ENCODE measurements around the gene SOWAHA. TPM values are rescaled to one million over a fixed set of nuclear protein-coding genes. Genes with fewer than 3 reads are reported as not detected.

The SOWAHA gene
- total RNA-seq, 1 experiment from 2014 or later, result not detected

GRCh38 chr5:132771503-132771998 is 41.6 kb upstream of the SOWAHA start:
- Histone ChIP-seq H3K4me3 (no peak overlapping the region), H3F3A (ENCODE audit: insufficient read depth, low read depth) (no peaks in the 10 kb centered on the region), H2AFZ (no peak overlapping the region), H3K27ac (no peak overlapping the region), H3K36me3 (ENCODE audit: low read depth) (no peaks in the 10 kb centered on the region), H3K4me1 (replicated peaks; ENCODE audit: insufficient read depth) (peaks cover 15% of the 10 kb centered on the region), H3K4me2 (no peak overlapping the region), H3K9me2 (ENCODE audit: insufficient read depth) (no peaks in the 10 kb centered on the region), H3K9me3 (ENCODE audit: insufficient read depth, low read depth) (no peaks in the 10 kb centered on the region), H4K20me1 (ENCODE audit: insufficient read depth) (no peaks in the 10 kb centered on the region), H3K79me2 (ENCODE audit: low read depth) (peaks cover 7% of the 10 kb centered on the region; the same call in 1 of the 2 replicates), H3K27me3 (ENCODE audit: insufficient read depth, low read depth) (no peaks in the 10 kb centered on the region)
- no TSS peak for BruUV-seq (replicated peaks)
- ChIA-PET POLR2A (ENCODE audit: unreplicated experiment) (interaction anchor here (0.7 kb wide), 1 partner anchor 18 kb away, joined by 4 read pairs; no protein-coding TSS in a partner anchor), CTCF (interaction anchor here (0.6 kb wide), 1 partner anchor 41 kb away, joined by 3 read pairs; the partner anchor contains the start of gene SOWAHA)
- DNase-seq, result no peak
- intact Hi-C loops (cut with micrococcal nuclease; ENCODE audit: unreplicated experiment), result no loop called here
- TF ChIP-seq EZH2 (IDR thresholded peaks at IDR 0.05; ENCODE audit: low read depth) (no peak), CTCF (conservative IDR thresholded peaks at IDR 0.05) (no peak)

- CTCF ChIA-PET, result no interaction called here
Measured at GRCh38 chr5:132772291-132773070, 40.6 kb upstream of the SOWAHA start.

GRCh38 chr5:132773114-132773513 is 40.0 kb upstream of the SOWAHA start:
- no peaks in the 10 kb centered on the region for H3K9me2 ChIP-seq (ENCODE audit: insufficient read depth)
- H3K9me3 ChIP-seq (ENCODE audit: insufficient read depth, low read depth), result no peaks in the 10 kb centered on the region
- TF ChIP-seq CTCF (conservative IDR thresholded peaks at IDR 0.05) (no peak), EZH2 (IDR thresholded peaks at IDR 0.05; ENCODE audit: low read depth) (no peak)
- H3K36me3 ChIP-seq (ENCODE audit: low read depth), result no peaks in the 10 kb centered on the region
- no peak overlapping the region for H3K27ac ChIP-seq
- no peak overlapping the region for H3K4me3 ChIP-seq
- ChIA-PET POLR2A (ENCODE audit: unreplicated experiment) (no interaction called here), CTCF (no interaction called here)
- DNase-seq, result no peak
- peaks cover 15% of the 10 kb centered on the region for H3K4me1 ChIP-seq (replicated peaks; ENCODE audit: insufficient read depth)
- H3K27me3 ChIP-seq (ENCODE audit: insufficient read depth, low read depth), result no peaks in the 10 kb centered on the region; the same call in 1 of the 2 replicates
- H3F3A ChIP-seq (ENCODE audit: insufficient read depth, low read depth), result no peaks in the 10 kb centered on the region
- H2AFZ ChIP-seq, result no peak overlapping the region
- H3K79me2 ChIP-seq (ENCODE audit: low read depth), result peaks cover 7% of the 10 kb centered on the region; the same call in 1 of the 2 replicates
- no TSS peak for BruUV-seq (replicated peaks)
- H4K20me1 ChIP-seq (ENCODE audit: insufficient read depth), result no peaks in the 10 kb centered on the region
- no peak overlapping the region for H3K4me2 ChIP-seq
- intact Hi-C loops (cut with micrococcal nuclease; ENCODE audit: unreplicated experiment), result no loop called here

More at GRCh38 chr5:132772291-132773070, 40.6 kb upstream of the SOWAHA start:
- Histone ChIP-seq H3K4me3 (no peak overlapping the region), H3K4me2 (no peak overlapping the region), H4K20me1 (ENCODE audit: insufficient read depth) (no peaks in the 10 kb centered on the region), H3K4me1 (replicated peaks; ENCODE audit: insufficient read depth) (peaks cover 15% of the 10 kb centered on the region), H3K9me3 (ENCODE audit: insufficient read depth, low read depth) (no peaks in the 10 kb centered on the region), H2AFZ (no peak overlapping the region), H3F3A (ENCODE audit: insufficient read depth, low read depth) (no peaks in the 10 kb centered on the region), H3K79me2 (ENCODE audit: low read depth) (peaks cover 7% of the 10 kb centered on the region; the same call in 1 of the 2 replicates), H3K27me3 (ENCODE audit: insufficient read depth, low read depth) (no peaks in the 10 kb centered on the region), H3K27ac (no peak overlapping the region), H3K9me2 (ENCODE audit: insufficient read depth) (no peaks in the 10 kb centered on the region), H3K36me3 (ENCODE audit: low read depth) (no peaks in the 10 kb centered on the region)
- POLR2A ChIA-PET (ENCODE audit: unreplicated experiment), result no interaction called here
- no TSS peak for BruUV-seq (replicated peaks)
- DNase-seq, result no peak
- intact Hi-C loops (cut with micrococcal nuclease; ENCODE audit: unreplicated experiment), result no loop called here
- TF ChIP-seq CTCF (conservative IDR thresholded peaks at IDR 0.05) (no peak), EZH2 (IDR thresholded peaks at IDR 0.05; ENCODE audit: low read depth) (no peak)

Data from PC-9 (cell line).